Kidney epithelial cell (primary cell): ENCODE data around the gene ITLN2. TPM values are rescaled to one million over a fixed set of nuclear protein-coding genes. Genes with fewer than 3 reads are reported as not detected.

Experiments used
- DNase-seq: peaks from one replicate; pipeline ENCODE4 v3.0.0-alpha.2; 2010; ENCODE audit warnings: low read depth
- H3K27me3 ChIP-seq: 2 replicates; pipeline ENCODE4 v1.6.0; 2011; ENCODE audit warnings: low read length; ENCODE audit not compliant: control insufficient read depth, insufficient read depth
- H3K36me3 ChIP-seq: 2 replicates; pipeline ENCODE4 v1.5.1; 2011; ENCODE audit warnings: low read length; ENCODE audit not compliant: control insufficient read depth, insufficient read depth
- H3K4me3 ChIP-seq: 2 replicates; pipeline ENCODE4 v1.5.1; 2011; ENCODE audit warnings: low read depth, mild to moderate bottlenecking, control low read depth, low read length
- total RNA-seq: library from RNA; depleted of rRNA; stranded (reverse); fragments of >200 nt; gene quantifications from 2 replicates; pipeline ENCODE4 v1.2.3, GENCODE V29; 2015
- TF ChIP-seq, protein P1 (sequence below): IDR thresholded peaks from 2 replicates; pipeline ENCODE4 v1.5.1; 2011; ENCODE audit warnings: mild to moderate bottlenecking, moderate library complexity, low read length, control low read depth, inconsistent platforms; ENCODE audit not compliant: insufficient read depth, poor library complexity, severe bottlenecking

ITLN2 gene
- total RNA-seq, 1 donor from 2014 or later: not detected

- TF ChIP-seq, protein P1, sequence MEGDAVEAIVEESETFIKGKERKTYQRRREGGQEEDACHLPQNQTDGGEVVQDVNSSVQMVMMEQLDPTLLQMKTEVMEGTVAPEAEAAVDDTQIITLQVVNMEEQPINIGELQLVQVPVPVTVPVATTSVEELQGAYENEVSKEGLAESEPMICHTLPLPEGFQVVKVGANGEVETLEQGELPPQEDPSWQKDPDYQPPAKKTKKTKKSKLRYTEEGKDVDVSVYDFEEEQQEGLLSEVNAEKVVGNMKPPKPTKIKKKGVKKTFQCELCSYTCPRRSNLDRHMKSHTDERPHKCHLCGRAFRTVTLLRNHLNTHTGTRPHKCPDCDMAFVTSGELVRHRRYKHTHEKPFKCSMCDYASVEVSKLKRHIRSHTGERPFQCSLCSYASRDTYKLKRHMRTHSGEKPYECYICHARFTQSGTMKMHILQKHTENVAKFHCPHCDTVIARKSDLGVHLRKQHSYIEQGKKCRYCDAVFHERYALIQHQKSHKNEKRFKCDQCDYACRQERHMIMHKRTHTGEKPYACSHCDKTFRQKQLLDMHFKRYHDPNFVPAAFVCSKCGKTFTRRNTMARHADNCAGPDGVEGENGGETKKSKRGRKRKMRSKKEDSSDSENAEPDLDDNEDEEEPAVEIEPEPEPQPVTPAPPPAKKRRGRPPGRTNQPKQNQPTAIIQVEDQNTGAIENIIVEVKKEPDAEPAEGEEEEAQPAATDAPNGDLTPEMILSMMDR: no peak
- H3K27me3 ChIP-seq: peaks cover 13% of the 10 kb centered on the region
- H3K36me3 ChIP-seq: no peaks in the 10 kb centered on the region
- DNase-seq: no peak
- H3K4me3 ChIP-seq: no peak overlapping the region
Measured at GRCh38 chr1:160979286-160979685, 24.7 kb upstream of the ITLN2 start.

- peaks cover 13% of the 10 kb centered on the region for H3K27me3 ChIP-seq
- no peak overlapping the region for H3K4me3 ChIP-seq
- TF ChIP-seq, protein P1: no peak
- no peaks in the 10 kb centered on the region for H3K36me3 ChIP-seq
- no peak for DNase-seq
Measured at GRCh38 chr1:160978510-160978927, 23.9 kb upstream of the ITLN2 start.

GRCh38 chr1:160975026-160975425 lies 20.4 kb upstream of the ITLN2 start:
- Histone ChIP-seq H3K27me3 (peaks cover 2% of the 10 kb centered on the region), H3K4me3 (no peak overlapping the region), H3K36me3 (no peaks in the 10 kb centered on the region)
- no peak for DNase-seq
- TF ChIP-seq, protein P1: no peak

GRCh38 chr1:160973491-160973890 lies 18.9 kb upstream of the ITLN2 start:
- Histone ChIP-seq H3K27me3 (peaks cover 2% of the 10 kb centered on the region), H3K4me3 (no peak overlapping the region), H3K36me3 (no peaks in the 10 kb centered on the region)
- no peak for DNase-seq
- TF ChIP-seq, protein P1: no peak

GRCh38 chr1:160972939-160973338 lies 18.3 kb upstream of the ITLN2 start:
- Histone ChIP-seq H3K27me3 (peaks cover 2% of the 10 kb centered on the region), H3K4me3 (no peak overlapping the region), H3K36me3 (no peaks in the 10 kb centered on the region)
- no peak for DNase-seq
- TF ChIP-seq, protein P1: no peak

DNA sequence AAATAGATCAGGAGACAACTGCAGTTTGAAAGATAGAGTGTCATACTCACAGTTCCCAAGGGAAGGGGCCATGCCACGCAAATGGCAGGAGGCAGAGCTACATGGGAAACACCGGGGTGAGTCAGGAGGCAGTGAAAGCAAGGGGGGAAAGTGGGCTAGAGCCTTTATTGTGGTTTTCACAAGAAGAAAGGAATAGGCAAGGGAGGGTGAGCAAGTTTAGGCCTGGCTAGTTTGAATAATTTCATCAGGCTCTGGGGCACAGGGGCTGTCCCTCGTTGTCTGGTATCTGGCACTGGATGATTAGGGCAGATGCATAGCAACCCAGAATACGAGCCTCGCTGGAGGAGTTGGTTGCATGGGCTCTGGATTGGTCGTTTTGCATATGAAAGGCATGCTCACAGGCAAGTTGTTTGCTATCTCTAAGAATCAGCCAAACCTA lies 17.0 kb upstream of the ITLN2 start:
- TF ChIP-seq, protein P1: no peak
- H3K4me3 ChIP-seq: no peak overlapping the region
- DNase-seq: no peak
- peaks cover 2% of the 10 kb centered on the region for H3K27me3 ChIP-seq
- no peaks in the 10 kb centered on the region for H3K36me3 ChIP-seq
